GM18511 (cell line): ENCODE measurements around the gene ZFHX2.
A peak's percentile ranks its signal among the peaks of the same experiment; 100 is the strongest.

Source experiments
- ATAC-seq: cut with Tn5 transposase; IDR thresholded peaks from one replicate; pipeline ENCODE4 v1.9.1; 2021; ENCODE audit warnings: mild to moderate bottlenecking, moderate library complexity; ENCODE audit not compliant: unreplicated experiment

The ZFHX2 gene

GRCh38 chr14:23573384-23574015 lies 21.9 kb upstream of the ZFHX2 start:
- no peak for ATAC-seq

DNA sequence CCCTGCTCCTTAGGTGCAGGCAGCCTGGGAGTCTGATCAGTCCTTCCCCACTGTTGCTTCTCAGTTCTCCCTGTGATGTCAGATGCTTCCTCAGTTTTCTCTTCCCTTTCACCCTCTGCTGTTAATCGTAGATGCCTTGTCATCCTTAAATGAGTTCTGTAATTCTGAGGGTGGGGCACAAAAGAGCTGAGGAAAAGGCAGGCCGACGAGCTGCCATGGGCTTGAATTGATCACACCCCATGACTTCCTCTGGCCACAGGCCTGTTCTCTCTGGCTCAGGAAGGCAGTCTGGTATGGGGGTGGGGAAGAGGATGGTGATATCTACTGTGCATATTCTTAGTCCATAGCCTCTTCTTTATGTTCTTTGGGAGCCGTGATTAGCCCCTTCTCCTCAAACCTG lies 21.3 kb upstream of the ZFHX2 start:
- no peak for ATAC-seq

DNA sequence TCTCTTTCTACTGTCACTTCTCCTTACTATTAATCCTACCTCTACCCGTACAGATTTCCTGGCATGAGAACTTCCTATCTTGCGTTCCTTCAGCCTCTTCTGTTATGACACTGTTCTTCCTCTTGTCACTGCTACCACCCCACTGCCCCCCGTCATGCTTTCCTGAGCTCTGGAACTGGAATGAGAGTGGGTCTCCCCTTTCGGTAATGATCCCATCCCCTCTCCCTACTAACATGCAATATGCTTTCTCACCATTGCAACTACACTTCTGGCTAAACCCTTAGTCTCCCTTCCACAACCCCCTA lies 20.9 kb upstream of the ZFHX2 start:
- ATAC-seq: no peak

GRCh38 chr14:23571701-23572523 lies 20.3 kb upstream of the ZFHX2 start:
- no peak for ATAC-seq

GRCh38 chr14:23570806-23571483 lies 19.4 kb upstream of the ZFHX2 start:
- no peak for ATAC-seq

GRCh38 chr14:23569443-23570151 lies 18.0 kb upstream of the ZFHX2 start:
- ATAC-seq: no peak

DNA sequence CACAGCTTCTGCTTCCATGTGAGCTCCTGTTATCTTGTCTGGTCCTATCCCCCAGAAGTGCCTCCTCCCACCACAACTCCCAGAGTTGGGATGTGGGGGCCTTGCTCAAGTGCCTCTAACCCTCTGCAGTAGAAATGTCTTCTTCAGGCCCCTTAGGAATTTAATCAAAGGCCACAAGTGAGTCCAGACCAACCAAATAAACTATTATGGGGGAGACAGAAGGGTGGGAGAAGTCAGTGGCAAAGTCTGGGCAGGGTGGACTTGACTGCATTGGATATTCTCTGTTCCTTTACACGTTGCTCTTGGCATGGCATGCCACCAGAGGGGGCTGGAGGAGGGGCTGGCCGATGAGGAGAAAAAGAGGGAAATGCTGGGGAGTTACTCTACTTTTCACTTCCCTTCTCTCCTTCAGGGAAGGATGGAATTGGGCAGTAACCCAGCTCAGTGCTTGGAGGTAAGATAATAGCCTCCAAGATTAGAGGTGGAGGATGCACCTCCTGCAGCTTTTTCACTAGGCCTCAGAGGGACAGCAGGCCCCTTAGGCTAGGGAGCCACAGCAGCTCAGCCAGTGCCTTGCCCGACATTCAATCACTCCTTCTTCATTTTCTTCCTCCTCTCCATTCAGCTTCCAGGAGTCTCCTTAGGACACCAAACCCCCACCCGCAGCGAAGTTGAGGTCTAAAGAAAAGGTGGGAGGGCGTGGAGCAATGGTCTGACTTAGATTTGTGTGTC lies 17.2 kb upstream of the ZFHX2 start:
- ATAC-seq: no peak

DNA sequence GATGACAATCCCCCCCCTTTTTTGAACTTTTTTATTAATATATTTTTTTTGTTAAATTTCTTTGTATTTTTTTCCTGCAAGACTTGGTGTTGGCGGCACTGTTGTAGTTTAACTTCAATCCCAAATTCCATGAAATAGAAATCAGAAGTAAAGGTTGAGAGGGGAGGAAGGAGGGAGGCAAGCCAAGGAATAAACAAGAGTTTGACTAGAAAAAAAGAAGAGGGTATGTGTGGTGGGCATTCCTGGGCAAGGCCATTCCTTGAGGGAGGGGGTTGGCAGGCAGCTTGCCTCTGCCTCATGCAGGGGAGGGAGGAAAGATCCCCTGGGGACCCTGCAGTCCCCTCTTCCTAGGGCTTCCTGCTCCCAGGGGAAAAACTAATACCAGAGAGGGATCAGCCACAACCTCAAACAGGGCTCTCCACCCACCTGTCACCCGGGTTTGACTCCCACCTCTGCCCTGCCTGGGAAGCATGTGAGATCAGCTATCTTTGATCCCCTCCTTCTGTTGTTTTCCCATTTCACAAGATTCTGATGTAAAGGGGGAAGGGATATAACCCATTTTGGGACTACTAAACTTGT lies 16.5 kb upstream of the ZFHX2 start:
- no peak for ATAC-seq

- ATAC-seq: peak; percentile 94
These were observed 15.8 kb upstream of the ZFHX2 start, which contains the start of gene AP1G2 for GRCh38 chr14:23567186-23568020. TSS of gene AP1G2 (minus strand) at chr14:23567791. CDS start at chr14:23567314, 477 bp downstream.

DNA sequence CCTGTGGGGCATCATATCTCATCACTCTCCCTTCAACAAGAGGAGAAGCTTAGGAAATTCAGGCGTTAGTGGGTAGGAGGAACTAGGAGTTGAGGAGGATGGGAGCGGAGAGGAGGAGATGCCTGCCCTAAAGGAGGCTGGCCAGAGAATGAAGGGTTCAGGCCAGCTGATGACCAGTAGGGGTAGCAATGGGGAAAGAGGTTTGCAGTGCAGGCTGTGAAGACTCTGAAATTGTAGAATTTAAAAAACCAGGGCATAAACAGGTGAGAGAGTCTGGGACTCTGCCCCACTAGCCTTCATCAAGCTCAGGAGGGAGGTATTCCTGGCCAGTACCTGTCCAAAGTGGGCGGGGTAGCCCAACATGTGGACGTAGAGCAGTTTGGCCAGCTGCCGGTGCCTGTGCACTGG lies 15.2 kb upstream of the ZFHX2 start:
- peak; percentile 9 for ATAC-seq

DNA sequence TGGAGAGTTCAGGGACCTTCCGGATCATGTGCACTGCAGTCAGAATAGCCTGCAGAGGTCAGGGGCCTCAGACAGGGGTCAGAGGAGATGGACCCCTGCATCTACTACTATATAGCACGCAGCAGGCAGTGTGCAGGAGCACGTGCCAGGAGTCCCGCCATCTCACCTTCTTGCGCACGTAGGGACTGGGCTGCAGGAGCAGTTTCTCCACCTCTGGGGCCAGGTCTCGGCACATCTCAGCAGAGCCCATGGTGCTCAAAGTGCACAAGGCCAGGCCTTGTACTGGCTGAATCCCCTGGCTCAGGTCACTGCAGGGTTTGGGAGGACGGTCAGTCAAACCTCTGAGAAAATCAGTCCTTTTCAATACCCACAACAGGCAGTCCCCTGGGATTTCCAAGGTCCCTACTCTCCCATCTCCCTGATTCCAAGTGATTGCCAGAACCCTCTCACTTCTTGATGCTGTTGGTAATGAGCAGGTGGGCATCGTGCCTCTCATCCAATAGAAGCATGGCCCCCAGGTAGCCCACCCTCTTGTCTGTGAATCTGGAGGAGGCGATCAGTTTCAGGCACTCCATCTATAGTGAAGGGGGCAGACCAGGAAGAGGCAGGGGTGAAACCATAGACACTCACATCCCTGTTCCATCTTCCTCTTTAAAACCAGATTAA lies 14.7 kb upstream of the ZFHX2 start:
- no peak for ATAC-seq

DNA sequence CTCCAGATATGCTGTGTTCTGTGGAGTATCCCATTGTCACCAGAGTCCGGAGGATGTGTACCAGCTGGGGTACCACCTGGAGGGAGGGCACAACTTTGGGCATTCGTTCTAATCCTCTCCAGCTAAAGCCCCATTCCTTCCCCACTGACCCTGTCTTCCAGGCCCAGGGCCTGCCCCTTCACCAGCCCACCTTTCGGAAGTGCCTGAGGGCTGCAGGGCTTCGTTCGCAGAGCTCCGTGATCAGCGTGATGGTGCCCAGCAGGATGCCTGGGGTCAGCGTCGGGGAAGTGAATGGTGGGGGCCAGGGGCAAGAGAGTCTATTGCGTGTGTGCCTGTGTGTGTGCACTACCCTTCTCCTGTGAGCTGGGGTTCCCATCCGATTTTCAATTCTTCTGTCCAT lies 14.1 kb upstream of the ZFHX2 start:
- no peak for ATAC-seq

DNA sequence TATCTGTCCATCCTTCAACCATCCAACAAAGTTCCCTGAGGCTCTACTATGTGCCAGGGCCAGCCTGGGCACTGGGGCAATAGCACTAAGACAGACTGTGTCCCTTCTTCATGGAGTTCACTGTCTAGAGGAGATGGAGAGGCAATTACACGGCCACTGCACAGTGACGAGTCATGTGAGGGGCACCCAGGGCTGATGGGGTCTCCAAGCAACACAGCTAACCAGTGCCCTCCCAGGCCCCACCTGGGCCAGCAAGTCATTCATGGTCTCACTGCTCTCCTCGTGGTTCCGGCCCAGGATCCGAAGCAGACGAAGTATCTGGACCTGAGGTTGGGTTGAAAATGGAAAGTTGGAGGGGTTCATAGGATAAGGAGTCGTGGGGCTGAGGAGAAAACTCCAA lies 13.3 kb upstream of the ZFHX2 start:
- no peak for ATAC-seq

DNA sequence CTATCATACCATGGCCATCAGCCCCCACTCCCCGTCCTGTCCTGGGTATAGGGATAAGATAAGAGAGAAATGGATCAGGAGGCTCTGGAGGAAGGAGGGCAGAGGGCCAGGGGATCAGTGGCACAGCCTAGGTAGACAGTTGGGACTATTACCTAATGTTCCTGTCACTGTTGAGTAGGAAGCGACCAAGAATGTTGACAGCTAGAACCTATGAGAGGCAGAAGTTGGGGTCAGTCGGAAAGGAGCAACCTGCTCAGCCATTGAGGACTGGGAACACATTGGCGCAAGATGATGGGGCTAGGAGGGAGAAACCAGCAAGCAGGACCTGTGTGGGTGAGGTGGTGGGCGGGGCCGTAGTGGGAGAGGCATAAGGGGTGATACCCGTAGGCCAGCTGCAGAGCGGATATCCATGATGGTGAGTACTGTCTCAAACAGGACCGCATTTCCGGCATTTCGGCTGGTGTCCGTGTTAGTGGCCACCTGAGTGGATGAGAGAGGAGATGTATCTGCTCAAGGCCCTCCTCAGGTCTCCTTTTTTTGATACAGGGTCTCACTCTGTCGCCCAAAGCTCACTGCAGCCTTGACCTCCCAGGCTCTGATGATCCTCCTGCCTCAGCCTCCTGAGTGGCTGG lies 12.7 kb upstream of the ZFHX2 start:
- ATAC-seq: no peak

DNA sequence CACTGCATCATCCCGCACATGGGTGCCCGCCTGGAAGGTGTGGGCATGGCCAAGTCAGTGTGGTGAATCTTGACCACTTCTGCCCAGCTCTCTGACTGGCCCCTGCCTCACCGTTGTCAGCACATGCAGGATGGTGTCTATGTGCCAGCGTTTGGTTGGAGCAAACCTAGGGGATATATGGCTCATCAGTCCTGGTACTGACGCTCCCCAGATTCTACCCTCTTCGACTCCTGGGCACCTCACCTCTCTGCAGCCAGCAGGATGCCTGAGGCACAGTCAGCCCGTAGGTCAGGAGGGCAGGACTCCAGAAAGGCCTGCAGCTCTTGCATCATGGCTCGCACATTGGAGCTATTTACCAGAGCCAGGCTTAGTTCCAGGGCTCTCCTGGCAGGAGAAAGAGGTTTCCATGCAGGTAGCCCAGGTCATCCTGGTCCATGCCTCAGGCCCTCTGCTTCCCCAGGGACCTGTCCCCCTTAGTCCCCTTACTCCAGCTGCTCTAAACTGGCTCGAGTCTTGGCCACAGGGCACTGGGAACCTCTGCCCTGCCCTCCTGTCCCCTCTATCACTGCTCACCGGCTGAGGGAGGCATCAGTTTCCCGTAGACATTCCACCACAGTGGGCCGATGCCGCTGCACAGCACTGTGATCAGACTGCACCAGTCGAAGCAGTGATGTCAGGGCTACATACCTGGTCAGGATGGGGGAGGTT lies 12.1 kb upstream of the ZFHX2 start:
- no peak for ATAC-seq

GRCh38 chr14:23562822-23563472 lies 11.4 kb upstream of the ZFHX2 start:
- no peak for ATAC-seq
